ENCODE results near the gene ATP1A4.

DNA sequence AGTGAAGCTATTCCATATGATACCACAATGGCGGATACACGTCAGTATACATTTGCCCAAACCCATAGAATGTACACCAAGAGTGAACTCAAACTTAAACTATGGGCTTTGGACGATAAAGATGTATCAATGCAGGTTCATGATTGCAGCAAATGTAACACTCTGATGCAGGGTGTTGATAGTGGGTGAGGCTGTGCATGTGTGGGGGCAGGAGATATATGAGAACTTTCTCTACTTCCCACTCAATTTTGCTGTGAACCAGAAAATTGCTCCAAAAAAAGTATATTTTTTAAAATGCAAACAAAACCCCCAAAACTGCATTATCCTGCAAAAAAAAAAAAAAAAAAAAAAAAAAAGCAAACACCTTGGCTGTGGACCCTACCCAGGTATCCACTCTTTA is 32.5 kb upstream of the ATP1A4 start:
- no peak for TF ChIP-seq TAF1 (IDR thresholded peaks at IDR 0.05; ENCODE audit: borderline replicate concordance, insufficient read depth, low read length)
- no peak for TF ChIP-seq POLR2AphosphoS5 (IDR thresholded peaks at IDR 0.05; ENCODE audit: low read depth, low read length)
- TF ChIP-seq, protein P1, sequence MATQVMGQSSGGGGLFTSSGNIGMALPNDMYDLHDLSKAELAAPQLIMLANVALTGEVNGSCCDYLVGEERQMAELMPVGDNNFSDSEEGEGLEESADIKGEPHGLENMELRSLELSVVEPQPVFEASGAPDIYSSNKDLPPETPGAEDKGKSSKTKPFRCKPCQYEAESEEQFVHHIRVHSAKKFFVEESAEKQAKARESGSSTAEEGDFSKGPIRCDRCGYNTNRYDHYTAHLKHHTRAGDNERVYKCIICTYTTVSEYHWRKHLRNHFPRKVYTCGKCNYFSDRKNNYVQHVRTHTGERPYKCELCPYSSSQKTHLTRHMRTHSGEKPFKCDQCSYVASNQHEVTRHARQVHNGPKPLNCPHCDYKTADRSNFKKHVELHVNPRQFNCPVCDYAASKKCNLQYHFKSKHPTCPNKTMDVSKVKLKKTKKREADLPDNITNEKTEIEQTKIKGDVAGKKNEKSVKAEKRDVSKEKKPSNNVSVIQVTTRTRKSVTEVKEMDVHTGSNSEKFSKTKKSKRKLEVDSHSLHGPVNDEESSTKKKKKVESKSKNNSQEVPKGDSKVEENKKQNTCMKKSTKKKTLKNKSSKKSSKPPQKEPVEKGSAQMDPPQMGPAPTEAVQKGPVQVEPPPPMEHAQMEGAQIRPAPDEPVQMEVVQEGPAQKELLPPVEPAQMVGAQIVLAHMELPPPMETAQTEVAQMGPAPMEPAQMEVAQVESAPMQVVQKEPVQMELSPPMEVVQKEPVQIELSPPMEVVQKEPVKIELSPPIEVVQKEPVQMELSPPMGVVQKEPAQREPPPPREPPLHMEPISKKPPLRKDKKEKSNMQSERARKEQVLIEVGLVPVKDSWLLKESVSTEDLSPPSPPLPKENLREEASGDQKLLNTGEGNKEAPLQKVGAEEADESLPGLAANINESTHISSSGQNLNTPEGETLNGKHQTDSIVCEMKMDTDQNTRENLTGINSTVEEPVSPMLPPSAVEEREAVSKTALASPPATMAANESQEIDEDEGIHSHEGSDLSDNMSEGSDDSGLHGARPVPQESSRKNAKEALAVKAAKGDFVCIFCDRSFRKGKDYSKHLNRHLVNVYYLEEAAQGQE (IDR thresholded peaks at IDR 0.05; ENCODE audit: insufficient read depth in 1 of 2, low read depth in 2 of 2, low read length in 2 of 2) = no peak
- no peak for TF ChIP-seq FOXP2 (optimal IDR thresholded peaks at IDR 0.05; ENCODE audit: borderline replicate concordance, extremely low read depth, extremely low read length, insufficient read depth)
- no peak for TF ChIP-seq SIN3A (IDR thresholded peaks at IDR 0.05; ENCODE audit: borderline replicate concordance, insufficient read depth, low read length)
